ENCODE data around the gene FAR1.
"Not testable (repeated sequence)": the region's sequence is repeated elsewhere in the genome, so short reads cannot be mapped to it uniquely, and the experiment has no call there.

FAR1 gene

GRCh38 chr11:13668102-13668956, at the start of gene FAR1:
Gene FAR1 (plus strand): TSS chr11:13668668. CDS start chr11:13694766, 26,098 bp downstream.
- peak; percentile 93 to 94 for DNase-seq (ENCODE audit: low read depth in 1 of 2, low spot score in 1 of 2)

GRCh38 chr11:13620063-13620462, 48.4 kb upstream of the FAR1 start:
- DNase-seq (ENCODE audit: low read depth in 1 of 2, low spot score in 1 of 2): no peak

GRCh38 chr11:13626818-13627217, 41.6 kb upstream of the FAR1 start:
- DNase-seq (ENCODE audit: low read depth in 1 of 2, low spot score in 1 of 2): not testable (repeated sequence)

GRCh38 chr11:13628634-13629033, 39.8 kb upstream of the FAR1 start:
- not testable (repeated sequence) for DNase-seq (ENCODE audit: low read depth in 1 of 2, low spot score in 1 of 2)

- no peak for DNase-seq (ENCODE audit: low read depth in 1 of 2, low spot score in 1 of 2)
These were observed 38.7 kb upstream of the FAR1 start for GRCh38 chr11:13629779-13630178.

GRCh38 chr11:13635290-13635689, 33.2 kb upstream of the FAR1 start:
- DNase-seq (ENCODE audit: low read depth in 1 of 2, low spot score in 1 of 2): no peak

- no peak for DNase-seq (ENCODE audit: low read depth in 1 of 2, low spot score in 1 of 2)
These were observed 32.7 kb upstream of the FAR1 start for GRCh38 chr11:13635804-13636203.

- no peak for DNase-seq (ENCODE audit: low read depth in 1 of 2, low spot score in 1 of 2)
These were observed 31.1 kb upstream of the FAR1 start for GRCh38 chr11:13637125-13638069.

- no peak for DNase-seq (ENCODE audit: low read depth in 1 of 2, low spot score in 1 of 2)
These were observed 30.0 kb upstream of the FAR1 start for GRCh38 chr11:13638422-13638821.

GRCh38 chr11:13644997-13645687, 23.3 kb upstream of the FAR1 start:
- DNase-seq (ENCODE audit: low read depth in 1 of 2, low spot score in 1 of 2): no peak

- no peak for DNase-seq (ENCODE audit: low read depth in 1 of 2, low spot score in 1 of 2)
These were observed 21.1 kb upstream of the FAR1 start for GRCh38 chr11:13647391-13647790.

- no peak for DNase-seq (ENCODE audit: low read depth in 1 of 2, low spot score in 1 of 2)
These were observed 18.8 kb upstream of the FAR1 start for GRCh38 chr11:13649619-13650018.

- not testable (repeated sequence) for DNase-seq (ENCODE audit: low read depth in 1 of 2, low spot score in 1 of 2)
These were observed 17.0 kb upstream of the FAR1 start for GRCh38 chr11:13651515-13651914.

GRCh38 chr11:13661074-13661623, 7.3 kb upstream of the FAR1 start:
- DNase-seq (ENCODE audit: low read depth in 1 of 2, low spot score in 1 of 2): no peak

GRCh38 chr11:13663631-13664071, 4.8 kb upstream of the FAR1 start:
- DNase-seq (ENCODE audit: low read depth in 1 of 2, low spot score in 1 of 2): no peak

- no peak for DNase-seq (ENCODE audit: low read depth in 1 of 2, low spot score in 1 of 2)
These were observed 4.1 kb upstream of the FAR1 start for GRCh38 chr11:13664351-13664750.

GRCh38 chr11:13666708-13667107, 1.8 kb upstream of the FAR1 start:
- DNase-seq (ENCODE audit: low read depth in 1 of 2, low spot score in 1 of 2): no peak

GRCh38 chr11:13667245-13667644, 1.2 kb upstream of the FAR1 start:
- DNase-seq (ENCODE audit: low read depth in 1 of 2, low spot score in 1 of 2): no peak

GRCh38 chr11:13667795-13668101, 720 bp upstream of the FAR1 start:
- no peak for DNase-seq (ENCODE audit: low read depth in 1 of 2, low spot score in 1 of 2)

- peak in 1 of 2 donors; percentile 28 for DNase-seq (ENCODE audit: low read depth in 1 of 2, low spot score in 1 of 2)
These were observed 571 bp downstream of the FAR1 start for GRCh38 chr11:13668957-13669521.
